Fibroblast of lung (primary cell): Measurements from ENCODE around the gene ZNF581. TPM values are rescaled to one million over a fixed set of nuclear protein-coding genes. Genes with fewer than 3 reads are reported as not detected.

ENCODE experiments used
- DNase-seq, 2 donors: peaks; one replicate each; pipeline versions ENCODE4 v3.0.0 to v3.0.0-alpha.2; 2010; ENCODE audit warnings: low read depth in 2 of 2
- H2AFZ ChIP-seq: 2 replicates; pipeline ENCODE4 v1.5.1; 2012; ENCODE audit warnings: low read length, control low read depth, inconsistent platforms
- H3K27ac ChIP-seq: 2 replicates; pipeline ENCODE4 v1.5.1; 2011; ENCODE audit warnings: low read length, control low read depth; ENCODE audit not compliant: insufficient read depth
- H3K27me3 ChIP-seq: 2 replicates; pipeline ENCODE4 v1.5.1; 2011; ENCODE audit warnings: mild to moderate bottlenecking, low read length; ENCODE audit not compliant: control insufficient read depth, insufficient read depth
- H3K36me3 ChIP-seq: 2 replicates; pipeline ENCODE4 v1.5.1; 2011; ENCODE audit warnings: low read length; ENCODE audit not compliant: control insufficient read depth, insufficient read depth
- H3K4me1 ChIP-seq: 2 replicates; pipeline ENCODE4 v1.5.1; 2011; ENCODE audit warnings: low read length; ENCODE audit not compliant: control insufficient read depth, insufficient read depth; ENCODE audit errors: extremely low read depth
- H3K4me2 ChIP-seq: 2 replicates; pipeline ENCODE4 v1.5.1; 2011; ENCODE audit warnings: low read length, control low read depth; ENCODE audit not compliant: insufficient read depth; ENCODE audit errors: extremely low read depth
- H3K4me3 ChIP-seq, 4 experiments: fragments of 200-600 bp in 1 of 4; sonication (generic) in 1 of 4; replicated peaks in 1 of 4; 2 replicates each; pipeline ENCODE4 v1.5.1; 2011 to 2016; ENCODE audit warnings: low read length in 4 of 4, low read depth in 3 of 4, mild to moderate bottlenecking in 3 of 4, control low read depth in 2 of 4, inconsistent platforms in 1 of 4, mixed read lengths in 1 of 4; ENCODE audit not compliant: insufficient read depth in 1 of 4; ENCODE audit errors: control extremely low read depth in 1 of 4
- H3K79me2 ChIP-seq: 2 replicates; pipeline ENCODE4 v1.5.1; 2012; ENCODE audit warnings: mild to moderate bottlenecking, low read length, inconsistent platforms; ENCODE audit not compliant: control insufficient read depth, insufficient read depth
- H3K9ac ChIP-seq: 2 replicates; pipeline ENCODE4 v1.5.1; 2011; ENCODE audit warnings: mild to moderate bottlenecking, low read length, control low read depth; ENCODE audit not compliant: insufficient read depth
- H3K9me3 ChIP-seq: 2 replicates; pipeline ENCODE4 v1.5.1; 2012; ENCODE audit warnings: low read depth, low read length; ENCODE audit not compliant: control insufficient read depth, insufficient read depth
- H4K20me1 ChIP-seq: 2 replicates; pipeline ENCODE4 v1.5.1; 2011; ENCODE audit warnings: low read length; ENCODE audit not compliant: control insufficient read depth, insufficient read depth; ENCODE audit errors: extremely low read depth
- CTCF ChIP-seq, 2 donors: IDR thresholded peaks in 1 of 2; conservative IDR thresholded peaks in 1 of 2; 1 replicate in 1 of 2; 2 replicates in 1 of 2; pipeline ENCODE4 v1.5.1; 2011 to 2012; ENCODE audit warnings: low read length in 2 of 2, control low read depth in 1 of 2, inconsistent platforms in 1 of 2, low read depth in 1 of 2, mild to moderate bottlenecking in 1 of 2
- EZH2 ChIP-seq: IDR thresholded peaks from 2 replicates; pipeline ENCODE4 v1.5.1; 2012; ENCODE audit warnings: low read length, control low read depth, mild to moderate bottlenecking; ENCODE audit errors: missing control alignments
- polyA plus RNA-seq, 2 donors: library from polyadenylated mRNA; depleted of rRNA in 1 of 2; stranded (reverse) in 1 of 2; unstranded in 1 of 2; fragments of >200 nt; gene quantifications; 2 replicates each; pipeline ENCODE4 v1.2.1, GENCODE V29; 2011 to 2012; ENCODE audit warnings: missing spikeins in 1 of 2
- total RNA-seq: library from RNA; depleted of rRNA; stranded (reverse); fragments of >200 nt; gene quantifications from 2 replicates; pipeline ENCODE4 v1.2.1, GENCODE V29; 2014

ZNF581 gene
- total and polyA plus RNA-seq, 2 donors (not counting 1 experiment from before 2014, with no cell fraction given) = 9.2 to 33.4 TPM

- peaks cover 10% of the 10 kb centered on the region for H3K4me1 ChIP-seq
- no peaks in the 10 kb centered on the region for H3K9me3 ChIP-seq
- H3K4me3 ChIP-seq = no peak overlapping the region
- H2AFZ ChIP-seq = no peak overlapping the region
- H3K36me3 ChIP-seq = peaks cover 2% of the 10 kb centered on the region
- no peak overlapping the region for H3K4me2 ChIP-seq
- no peak for DNase-seq
- TF ChIP-seq EZH2 (no peak), CTCF (conservative IDR thresholded peaks at IDR 0.05 in 1 of 2, IDR thresholded peaks at IDR 0.05 in 1 of 2; ENCODE audit: low read depth in 1 of 2, low read length in 2 of 2) (no peak)
- peaks cover 30% of the 10 kb centered on the region for H3K79me2 ChIP-seq
- no peak overlapping the region for H3K9ac ChIP-seq
- no peaks in the 10 kb centered on the region for H4K20me1 ChIP-seq
- no peak overlapping the region for H3K27ac ChIP-seq
- H3K27me3 ChIP-seq = no peaks in the 10 kb centered on the region
These were observed 39.7 kb upstream of the ZNF581 start for GRCh38 chr19:55603581-55604292.

GRCh38 chr19:55605207-55605636 is 38.2 kb upstream of the ZNF581 start:
- Histone ChIP-seq H4K20me1 (no peaks in the 10 kb centered on the region), H3K79me2 (peaks cover 32% of the 10 kb centered on the region), H3K27me3 (no peaks in the 10 kb centered on the region), H3K4me3 (peak overlapping the region in 3 of 4 experiments; percentile 19 to 95 (median 57)), H3K4me2 (peak overlapping the region; percentile 40), H3K9ac (peak overlapping the region; percentile 54), H3K9me3 (no peaks in the 10 kb centered on the region), H3K4me1 (peaks cover 10% of the 10 kb centered on the region), H3K27ac (peak overlapping the region; percentile 59), H3K36me3 (peaks cover 2% of the 10 kb centered on the region), H2AFZ (peak overlapping the region; percentile 12)
- peak; percentile 92 to 97 for DNase-seq
- TF ChIP-seq EZH2 (no peak), CTCF (conservative IDR thresholded peaks at IDR 0.05 in 1 of 2, IDR thresholded peaks at IDR 0.05 in 1 of 2; ENCODE audit: low read depth in 1 of 2, low read length in 2 of 2) (no peak)

GRCh38 chr19:55605637-55606470 is 37.6 kb upstream of the ZNF581 start, which contains the start of gene ZNF865:
TSS of gene ZNF865 (plus strand) at chr19:55605647. CDS start at chr19:55613619, 7,972 bp downstream.
- DNase-seq = peak; percentile 84 to 87
- H4K20me1 ChIP-seq = no peaks in the 10 kb centered on the region
- TF ChIP-seq EZH2 = no peak
- TF ChIP-seq CTCF (conservative IDR thresholded peaks at IDR 0.05 in 1 of 2, IDR thresholded peaks at IDR 0.05 in 1 of 2; ENCODE audit: low read depth in 1 of 2, low read length in 2 of 2) = peak; percentile 75 to 88
- H3K9me3 ChIP-seq = no peaks in the 10 kb centered on the region
- H3K27ac ChIP-seq = peak within 1 kb of the TSS; percentile 93
- peak within 1 kb of the TSS; percentile 89 for H3K9ac ChIP-seq
- H3K4me3 ChIP-seq = peak within 1 kb of the TSS; percentile 90 to 95 (median 93)
- H3K79me2 ChIP-seq = peaks cover 33% of the 10 kb centered on the region
- peaks cover 2% of the 10 kb centered on the region for H3K36me3 ChIP-seq
- peak within 1 kb of the TSS; percentile 12 for H2AFZ ChIP-seq
- H3K4me2 ChIP-seq = peak within 1 kb of the TSS; percentile 100
- peaks cover 10% of the 10 kb centered on the region for H3K4me1 ChIP-seq
- no peaks in the 10 kb centered on the region for H3K27me3 ChIP-seq
